Activated T-helper 17 cell treated with anti-CD3 and anti-CD28 coated beads, Interleukin-2, amount 50 U/mL, for 72 hours (primary cell): ENCODE results near the gene ZNF335. TPM values are rescaled to one million over a fixed set of nuclear protein-coding genes. Genes with fewer than 3 reads are reported as not detected.

ENCODE experiments used
- ATAC-seq: fragments of 150-1000 bp; cut with Tn5 transposase; replicated peaks from 2 replicates; pipeline ENCODE4 v1.10.0; 2021; ENCODE audit warnings: mild to moderate bottlenecking, moderate library complexity
- H3K27ac Mint-ChIP-seq: one replicate; pipeline ENCODE4 v1.8.0; 2022; ENCODE audit warnings: mixed read lengths
- H3K27me3 Mint-ChIP-seq: one replicate; pipeline ENCODE4 v1.8.0; 2022; ENCODE audit warnings: mixed read lengths
- H3K36me3 Mint-ChIP-seq: one replicate; pipeline ENCODE4 v1.8.0; 2022; ENCODE audit warnings: low read depth, mild to moderate bottlenecking, mixed read lengths
- H3K4me1 Mint-ChIP-seq: one replicate; pipeline ENCODE4 v1.8.0; 2022; ENCODE audit warnings: mixed read lengths
- H3K4me3 Mint-ChIP-seq: one replicate; pipeline ENCODE4 v1.8.0; 2022; ENCODE audit warnings: mild to moderate bottlenecking, mixed read lengths
- H3K9me3 Mint-ChIP-seq: one replicate; pipeline ENCODE4 v1.8.0; 2022; ENCODE audit warnings: mixed read lengths
- total RNA-seq, 2 donors: library from RNA; stranded (reverse); gene quantifications; one replicate each; pipeline ENCODE4 v1.2.3, GENCODE V29; 2022

ZNF335 gene
- total RNA-seq, 2 donors from 2014 or later = 46.0 to 53.9 TPM

GRCh38 chr20:45945678-45946148 is 26.3 kb downstream of the ZNF335 start:
- Mint-ChIP-seq H3K4me3 (peak overlapping the region; percentile 60), H3K9me3 (no peaks in the 10 kb centered on the region), H3K4me1 (peaks cover 14% of the 10 kb centered on the region), H3K27me3 (no peaks in the 10 kb centered on the region), H3K36me3 (peaks cover 80% of the 10 kb centered on the region), H3K27ac (peak overlapping the region; percentile 85)
- no peak for ATAC-seq

GRCh38 chr20:45944965-45945677 is 26.9 kb downstream of the ZNF335 start:
- ATAC-seq = no peak
- Mint-ChIP-seq H3K4me3 (peak overlapping the region; percentile 60), H3K9me3 (no peaks in the 10 kb centered on the region), H3K27me3 (no peaks in the 10 kb centered on the region), H3K27ac (peak overlapping the region; percentile 87), H3K4me1 (peaks cover 14% of the 10 kb centered on the region), H3K36me3 (peaks cover 78% of the 10 kb centered on the region)

GRCh38 chr20:45944151-45944964 is 27.6 kb downstream of the ZNF335 start:
- no peaks in the 10 kb centered on the region for H3K9me3 Mint-ChIP-seq
- H3K4me1 Mint-ChIP-seq = peaks cover 14% of the 10 kb centered on the region
- peaks cover 78% of the 10 kb centered on the region for H3K36me3 Mint-ChIP-seq
- ATAC-seq = peak; percentile 76
- no peaks in the 10 kb centered on the region for H3K27me3 Mint-ChIP-seq
- peak overlapping the region; percentile 60 for H3K4me3 Mint-ChIP-seq
- H3K27ac Mint-ChIP-seq = peak overlapping the region; percentile 87

GRCh38 chr20:45943613-45944012 is 28.4 kb downstream of the ZNF335 start:
- no peaks in the 10 kb centered on the region for H3K27me3 Mint-ChIP-seq
- no peaks in the 10 kb centered on the region for H3K9me3 Mint-ChIP-seq
- peak overlapping the region; percentile 60 for H3K4me3 Mint-ChIP-seq
- peak overlapping the region; percentile 87 for H3K27ac Mint-ChIP-seq
- H3K4me1 Mint-ChIP-seq = peaks cover 14% of the 10 kb centered on the region
- peaks cover 78% of the 10 kb centered on the region for H3K36me3 Mint-ChIP-seq
- ATAC-seq = no peak

- peaks cover 24% of the 10 kb centered on the region for H3K4me1 Mint-ChIP-seq
- H3K27ac Mint-ChIP-seq = peak overlapping the region; percentile 56
- peaks cover 73% of the 10 kb centered on the region for H3K36me3 Mint-ChIP-seq
- H3K4me3 Mint-ChIP-seq = no peak overlapping the region
- no peaks in the 10 kb centered on the region for H3K27me3 Mint-ChIP-seq
- H3K9me3 Mint-ChIP-seq = no peaks in the 10 kb centered on the region
- no peak for ATAC-seq
Observed at GRCh38 chr20:45940469-45940868, 31.5 kb downstream of the ZNF335 start.

- Mint-ChIP-seq H3K27ac (peak overlapping the region; percentile 56), H3K9me3 (no peaks in the 10 kb centered on the region), H3K4me1 (peaks cover 24% of the 10 kb centered on the region), H3K36me3 (peaks cover 73% of the 10 kb centered on the region), H3K27me3 (no peaks in the 10 kb centered on the region), H3K4me3 (no peak overlapping the region)
- no peak for ATAC-seq
Observed at GRCh38 chr20:45940053-45940452, 31.9 kb downstream of the ZNF335 start.

GRCh38 chr20:45938727-45939438 is 33.1 kb downstream of the ZNF335 start:
- peak overlapping the region; percentile 90 for H3K27ac Mint-ChIP-seq
- no peak for ATAC-seq
- H3K9me3 Mint-ChIP-seq = no peaks in the 10 kb centered on the region
- H3K4me1 Mint-ChIP-seq = peaks cover 19% of the 10 kb centered on the region
- peaks cover 68% of the 10 kb centered on the region for H3K36me3 Mint-ChIP-seq
- H3K4me3 Mint-ChIP-seq = no peak overlapping the region
- H3K27me3 Mint-ChIP-seq = no peaks in the 10 kb centered on the region

GRCh38 chr20:45937765-45938164 is 34.2 kb downstream of the ZNF335 start:
- no peaks in the 10 kb centered on the region for H3K9me3 Mint-ChIP-seq
- peak overlapping the region; percentile 99 for H3K4me3 Mint-ChIP-seq
- H3K4me1 Mint-ChIP-seq = peaks cover 15% of the 10 kb centered on the region
- H3K36me3 Mint-ChIP-seq = peaks cover 57% of the 10 kb centered on the region
- H3K27me3 Mint-ChIP-seq = no peaks in the 10 kb centered on the region
- peak overlapping the region; percentile 90 for H3K27ac Mint-ChIP-seq
- ATAC-seq = no peak

- Mint-ChIP-seq H3K4me1 (peaks cover 15% of the 10 kb centered on the region), H3K36me3 (peaks cover 55% of the 10 kb centered on the region), H3K9me3 (no peaks in the 10 kb centered on the region), H3K27ac (peak overlapping the region; percentile 97), H3K27me3 (no peaks in the 10 kb centered on the region), H3K4me3 (peak overlapping the region; percentile 99)
- peak; percentile 19 for ATAC-seq
Observed at GRCh38 chr20:45935416-45936046, 36.5 kb downstream of the ZNF335 start.

- H3K36me3 Mint-ChIP-seq = peaks cover 48% of the 10 kb centered on the region
- H3K9me3 Mint-ChIP-seq = no peaks in the 10 kb centered on the region
- H3K27me3 Mint-ChIP-seq = no peaks in the 10 kb centered on the region
- ATAC-seq = peak; percentile 81
- peaks cover 15% of the 10 kb centered on the region for H3K4me1 Mint-ChIP-seq
- peak within 1 kb of the TSS; percentile 99 for H3K4me3 Mint-ChIP-seq
- H3K27ac Mint-ChIP-seq = peak within 1 kb of the TSS; percentile 99
Observed at GRCh38 chr20:45934586-45935415, 37.2 kb downstream of the ZNF335 start, which contains the start of gene PCIF1. TSS of gene PCIF1 (plus strand) at chr20:45934683. CDS start at chr20:45939000, 4,317 bp downstream.

- H3K27ac Mint-ChIP-seq = peak overlapping the region; percentile 99
- no peaks in the 10 kb centered on the region for H3K27me3 Mint-ChIP-seq
- peaks cover 41% of the 10 kb centered on the region for H3K36me3 Mint-ChIP-seq
- no peaks in the 10 kb centered on the region for H3K9me3 Mint-ChIP-seq
- H3K4me1 Mint-ChIP-seq = peaks cover 15% of the 10 kb centered on the region
- H3K4me3 Mint-ChIP-seq = peak overlapping the region; percentile 99
- ATAC-seq = peak; percentile 21
Observed at GRCh38 chr20:45934046-45934585, 37.9 kb downstream of the ZNF335 start.

GRCh38 chr20:45933266-45934045 is 38.5 kb downstream of the ZNF335 start:
- no peaks in the 10 kb centered on the region for H3K27me3 Mint-ChIP-seq
- peaks cover 34% of the 10 kb centered on the region for H3K36me3 Mint-ChIP-seq
- peak overlapping the region; percentile 99 for H3K4me3 Mint-ChIP-seq
- peak; percentile 27 for ATAC-seq
- H3K4me1 Mint-ChIP-seq = peaks cover 14% of the 10 kb centered on the region
- H3K9me3 Mint-ChIP-seq = no peaks in the 10 kb centered on the region
- peak overlapping the region; percentile 99 for H3K27ac Mint-ChIP-seq
